Activated CD4-positive, alpha-beta T cell treated with anti-CD3 and anti-CD28 coated beads for 48 hours (primary cell): ENCODE data around the gene WASHC4.
A peak's percentile ranks its signal among the peaks of the same experiment; 100 is the strongest.
"Not testable (repeated sequence)": the region's sequence is repeated elsewhere in the genome, so short reads cannot be mapped to it uniquely, and the experiment has no call there.

Experiments used
- DNase-seq: peaks from one replicate; pipeline ENCODE4 v3.0.0-alpha.2; 2020

Gene WASHC4

DNA sequence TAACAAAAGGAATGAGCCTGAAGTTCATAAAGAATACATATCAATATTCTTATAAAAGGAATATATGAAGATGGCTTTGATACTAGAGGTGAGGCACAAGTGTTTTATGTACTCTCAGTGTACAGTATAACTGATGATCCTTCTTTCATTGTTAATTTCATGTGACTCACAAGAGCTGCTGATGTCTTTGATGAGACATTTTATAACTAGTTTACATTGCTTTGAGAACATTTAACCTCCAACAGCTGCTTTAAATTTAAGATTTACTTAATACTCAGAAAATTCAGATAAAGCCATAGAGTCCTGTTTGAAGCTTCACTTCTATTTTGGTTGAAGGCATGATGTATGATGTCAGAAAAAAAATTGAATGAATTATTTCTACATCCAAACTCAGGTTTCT lies 59.8 kb downstream of the WASHC4 start:
- no peak for DNase-seq

GRCh38 chr12:105168006-105168405 lies 60.5 kb downstream of the WASHC4 start:
- DNase-seq: no peak

DNA sequence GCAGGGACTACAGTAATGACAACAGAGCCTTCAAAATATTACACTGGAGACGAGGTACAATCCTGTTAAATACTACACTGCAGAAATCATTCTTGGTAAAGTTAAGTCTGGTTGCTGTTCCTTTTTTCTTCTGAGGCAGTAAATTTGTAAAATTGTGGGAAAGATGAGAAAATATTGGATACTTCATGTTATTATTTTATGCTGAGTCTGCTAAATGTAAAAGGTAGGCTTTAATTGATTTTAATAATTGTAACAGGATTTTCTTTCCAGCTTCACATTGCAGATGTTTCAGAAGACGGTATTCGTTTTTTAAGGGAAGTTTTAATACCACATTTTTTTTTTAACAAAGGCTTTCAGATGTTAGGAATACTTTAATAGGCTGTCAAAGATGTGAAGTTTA lies 62.6 kb downstream of the WASHC4 start:
- DNase-seq: no peak

GRCh38 chr12:105171691-105172436 lies 64.3 kb downstream of the WASHC4 start:
- DNase-seq: no peak

DNA sequence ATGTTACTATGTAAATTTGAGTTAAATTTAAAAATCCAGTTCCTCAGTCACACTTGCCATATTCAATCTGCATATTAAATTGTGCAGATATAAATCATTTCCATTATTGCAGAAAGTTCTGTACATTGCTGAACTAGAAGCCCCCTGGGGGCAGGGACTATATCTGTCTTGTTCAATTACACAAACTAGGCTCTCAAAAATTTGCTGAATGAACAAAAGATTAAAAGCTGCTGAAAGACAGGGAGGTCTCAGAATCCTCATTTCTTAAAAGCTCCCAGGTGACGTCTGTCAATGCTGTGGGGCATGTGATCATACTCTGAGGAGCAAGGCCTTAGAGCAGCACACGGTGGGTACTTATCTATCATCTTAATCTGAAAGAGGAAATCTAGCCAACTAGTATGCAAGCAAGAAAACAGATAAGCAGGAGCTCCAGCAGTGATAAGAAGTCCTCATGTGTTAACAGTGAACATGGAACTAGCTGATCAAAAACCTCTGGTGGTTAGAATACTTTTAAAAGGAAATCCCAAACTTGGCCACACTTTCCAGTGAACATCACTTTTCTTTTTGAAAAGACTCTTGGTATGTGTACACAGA lies 68.0 kb downstream of the WASHC4 start:
- no peak for DNase-seq

DNA sequence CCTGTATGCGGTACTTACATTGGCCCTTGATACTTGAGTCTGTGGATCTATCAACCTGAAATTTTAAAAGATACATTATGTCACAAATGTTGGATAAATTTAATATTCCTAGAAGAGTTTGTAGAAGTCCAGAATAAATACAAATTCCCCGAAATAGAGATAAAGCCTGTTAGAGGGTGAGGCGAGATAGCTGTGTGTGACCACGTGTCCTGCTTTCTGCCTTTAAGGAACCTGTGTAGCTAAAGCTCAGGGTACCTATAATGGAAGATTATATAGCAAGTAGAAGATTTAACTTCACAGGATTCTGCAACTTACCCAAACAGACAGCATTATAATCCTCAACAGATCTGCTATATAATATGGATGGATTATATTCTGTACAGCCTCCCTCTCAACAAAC lies 69.7 kb downstream of the WASHC4 start:
- no peak for DNase-seq

- DNase-seq: not testable (repeated sequence)
Measured at GRCh38 chr12:105179114-105179513, 71.6 kb downstream of the WASHC4 start.

DNA sequence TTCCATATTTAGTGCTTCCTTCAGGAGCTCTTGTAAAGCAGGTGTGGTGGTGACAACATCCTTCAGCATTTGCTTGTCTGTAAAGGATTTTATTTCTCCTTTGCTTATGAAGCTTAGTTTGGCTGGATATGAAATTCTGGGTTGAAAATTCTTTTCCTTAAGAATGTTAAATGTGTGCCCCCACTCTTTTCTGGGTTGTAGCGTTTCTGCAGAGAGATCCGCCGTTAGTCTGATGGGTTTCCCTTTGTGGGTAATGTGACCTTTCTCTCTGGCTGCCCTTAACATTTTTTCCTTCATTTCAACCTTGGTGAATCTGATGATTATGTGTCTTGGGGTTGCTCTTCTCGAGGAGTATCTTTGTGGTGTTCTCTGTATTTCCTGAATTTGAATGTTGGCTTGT lies 75.9 kb downstream of the WASHC4 start:
- not testable (repeated sequence) for DNase-seq

DNA sequence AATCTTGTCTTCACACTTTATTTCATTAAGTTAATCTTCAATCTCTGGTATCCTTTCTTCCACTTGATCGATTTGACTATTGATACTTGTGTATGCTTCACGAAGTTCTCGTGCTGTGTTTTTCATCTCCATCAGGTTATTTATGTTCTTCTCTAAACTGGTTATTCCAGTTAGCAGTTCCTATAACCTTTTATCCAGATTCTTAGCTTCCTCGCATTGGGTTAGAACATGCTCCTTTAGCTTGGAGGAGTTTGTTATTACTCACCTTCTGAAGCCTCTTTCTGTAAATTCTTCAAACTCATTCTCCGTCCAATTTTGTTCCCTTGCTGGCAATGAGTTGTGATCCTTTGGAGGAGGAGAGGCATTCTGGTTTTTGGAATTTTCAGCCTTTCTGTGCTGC lies 76.4 kb downstream of the WASHC4 start:
- DNase-seq: not testable (repeated sequence)

DNA sequence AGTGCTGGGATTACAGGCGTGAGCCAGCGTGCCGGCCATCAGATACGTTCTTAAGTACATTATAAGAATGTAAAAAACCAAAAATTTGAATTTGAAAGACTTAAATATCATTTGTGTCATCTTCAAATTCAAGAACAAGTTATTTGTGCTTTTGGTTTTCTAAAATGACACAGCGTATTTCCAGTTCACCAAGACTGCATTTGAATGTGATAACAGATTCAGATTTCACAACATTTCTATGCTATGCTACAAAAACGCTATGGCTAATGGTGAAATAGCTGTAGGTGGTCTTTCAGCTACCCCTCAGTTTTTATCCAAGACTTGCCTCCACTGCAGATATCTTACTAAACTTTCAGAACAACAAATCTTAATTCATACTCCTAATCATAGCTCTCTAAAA lies 81.8 kb downstream of the WASHC4 start:
- DNase-seq: no peak

DNA sequence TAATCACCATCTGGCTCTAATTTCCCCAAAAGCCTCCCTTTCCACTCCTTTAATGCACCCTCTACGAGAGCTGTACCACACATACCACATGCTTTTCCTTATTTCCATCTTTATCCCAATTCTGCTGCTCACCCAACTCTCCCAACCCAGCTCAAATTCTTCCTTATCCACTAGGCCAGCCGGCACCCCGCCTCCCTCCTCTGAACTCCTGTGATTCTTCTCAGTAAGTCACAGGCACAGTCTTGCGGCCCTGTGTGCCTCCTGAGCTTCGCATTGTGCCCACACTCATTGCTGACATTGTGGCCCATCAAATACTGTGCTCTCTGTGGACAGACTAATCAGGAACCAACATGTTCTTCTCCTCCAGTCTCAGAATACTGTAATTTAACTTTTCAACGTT lies 83.0 kb downstream of the WASHC4 start:
- DNase-seq: no peak

DNA sequence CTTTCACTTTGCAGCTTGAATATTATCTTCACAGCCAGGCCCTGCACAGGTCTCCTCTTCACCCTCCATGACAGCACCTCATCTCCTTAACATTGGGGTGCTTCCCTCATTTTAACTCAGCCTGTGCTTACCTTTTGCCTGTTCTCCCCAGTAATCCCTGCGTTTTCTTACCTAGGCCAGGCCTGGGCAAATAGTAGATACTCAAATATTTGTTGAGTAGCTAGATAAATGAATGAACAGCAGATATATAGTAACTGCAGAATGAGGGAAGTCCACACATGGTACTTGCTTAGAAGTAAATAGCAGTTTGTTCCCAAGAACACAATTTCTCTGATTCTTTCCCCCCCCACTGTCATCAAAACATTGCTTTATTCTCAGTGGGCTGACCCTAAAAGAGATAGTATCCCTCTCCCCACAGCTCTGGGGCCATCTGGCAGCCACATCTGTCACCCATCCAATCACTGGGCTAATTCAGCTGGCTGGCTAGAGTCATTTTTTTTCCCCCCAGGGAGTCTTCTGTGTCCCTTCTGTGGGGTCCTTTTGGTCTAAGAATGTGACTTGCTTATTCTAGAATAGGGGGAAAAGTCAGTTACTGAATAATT lies 85.2 kb downstream of the WASHC4 start:
- DNase-seq: no peak

- no peak for DNase-seq
Measured at GRCh38 chr12:105194947-105195346, 87.4 kb downstream of the WASHC4 start.

DNA sequence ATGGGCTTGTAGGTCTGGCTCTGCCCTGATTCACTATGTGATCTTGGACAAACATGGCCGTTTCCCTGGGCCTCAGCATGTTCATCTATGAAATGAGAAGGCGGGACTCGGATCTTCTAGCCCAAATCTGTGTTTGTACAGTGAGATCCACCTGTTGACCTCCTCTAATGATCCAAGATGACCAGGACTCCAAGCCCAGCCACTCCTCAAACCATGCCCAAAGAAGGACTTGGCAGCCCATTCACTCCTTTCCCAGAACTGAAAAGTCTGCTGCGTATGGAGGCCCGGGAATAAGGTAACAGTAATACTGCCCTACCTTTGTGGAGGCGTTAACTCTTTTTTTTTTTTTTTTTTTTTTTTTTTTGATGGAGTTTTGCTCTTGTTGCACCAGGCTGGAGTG lies 88.6 kb downstream of the WASHC4 start:
- no peak for DNase-seq

DNA sequence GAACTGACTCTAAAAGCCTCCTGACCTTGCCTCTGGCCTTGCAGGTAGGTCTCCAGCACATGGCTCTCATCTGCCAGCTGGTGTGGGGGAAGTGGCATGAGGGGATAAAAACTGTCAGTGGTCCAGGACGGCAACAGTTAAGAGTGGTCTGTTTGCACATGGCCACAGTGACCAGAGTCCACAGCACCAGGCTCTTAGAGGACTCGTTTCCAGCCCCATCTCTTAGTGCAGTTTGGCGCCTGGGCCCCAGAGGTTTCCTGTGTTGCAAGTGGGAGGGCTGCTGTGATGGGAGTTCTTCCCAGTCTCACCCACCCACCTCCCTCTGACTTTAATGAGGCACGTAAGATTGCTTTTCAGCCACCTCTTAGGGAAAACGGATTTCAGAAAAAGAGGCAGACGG lies 91.4 kb downstream of the WASHC4 start:
- DNase-seq: no peak

DNA sequence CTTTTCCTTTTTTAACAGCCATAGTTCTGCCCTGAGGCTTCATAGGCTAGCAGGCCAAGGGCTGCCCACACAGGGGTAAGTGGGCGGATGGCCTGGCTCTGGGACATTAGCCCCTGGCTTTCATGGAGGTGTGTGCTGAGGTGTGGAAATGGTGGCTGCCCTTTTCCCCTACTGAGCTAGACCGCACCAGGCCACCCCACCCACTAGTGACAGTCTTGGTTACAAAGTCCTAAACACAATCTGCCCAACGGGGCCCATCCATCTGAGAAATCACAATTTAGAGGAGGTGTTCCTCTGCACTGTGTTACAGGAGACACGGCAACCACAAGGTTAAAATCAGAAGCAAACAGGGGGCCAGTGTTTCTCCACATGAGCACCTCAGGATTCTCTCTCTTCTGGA lies 92.9 kb downstream of the WASHC4 start:
- no peak for DNase-seq

- no peak for DNase-seq
Measured at GRCh38 chr12:105201299-105201698, 93.8 kb downstream of the WASHC4 start.

DNA sequence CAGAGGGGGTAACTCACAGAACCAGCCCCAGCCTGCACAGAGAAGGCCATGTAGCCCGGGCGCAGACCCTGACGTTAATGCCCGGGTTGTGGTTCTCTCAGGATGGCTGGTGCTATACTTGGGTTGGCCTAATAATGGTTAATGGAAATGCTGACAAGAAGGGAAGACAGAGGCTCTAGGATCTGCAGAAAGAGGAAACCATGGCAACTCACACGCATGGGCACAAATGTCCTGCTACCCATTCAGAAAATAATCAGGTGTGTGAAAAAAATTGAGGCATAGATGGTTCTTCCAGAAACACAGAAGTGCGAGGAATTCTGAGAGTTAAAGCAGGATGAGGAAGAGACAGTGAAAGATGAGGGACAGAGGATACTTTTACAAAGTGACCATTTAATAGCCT lies 94.7 kb downstream of the WASHC4 start:
- DNase-seq: no peak

- DNase-seq: no peak
Measured at GRCh38 chr12:105204127-105204526, 96.6 kb downstream of the WASHC4 start.

GRCh38 chr12:105204916-105205315 lies 97.4 kb downstream of the WASHC4 start:
- peak; percentile 64 for DNase-seq

- DNase-seq: no peak
Measured at GRCh38 chr12:105205322-105206048, 98.0 kb downstream of the WASHC4 start.

DNA sequence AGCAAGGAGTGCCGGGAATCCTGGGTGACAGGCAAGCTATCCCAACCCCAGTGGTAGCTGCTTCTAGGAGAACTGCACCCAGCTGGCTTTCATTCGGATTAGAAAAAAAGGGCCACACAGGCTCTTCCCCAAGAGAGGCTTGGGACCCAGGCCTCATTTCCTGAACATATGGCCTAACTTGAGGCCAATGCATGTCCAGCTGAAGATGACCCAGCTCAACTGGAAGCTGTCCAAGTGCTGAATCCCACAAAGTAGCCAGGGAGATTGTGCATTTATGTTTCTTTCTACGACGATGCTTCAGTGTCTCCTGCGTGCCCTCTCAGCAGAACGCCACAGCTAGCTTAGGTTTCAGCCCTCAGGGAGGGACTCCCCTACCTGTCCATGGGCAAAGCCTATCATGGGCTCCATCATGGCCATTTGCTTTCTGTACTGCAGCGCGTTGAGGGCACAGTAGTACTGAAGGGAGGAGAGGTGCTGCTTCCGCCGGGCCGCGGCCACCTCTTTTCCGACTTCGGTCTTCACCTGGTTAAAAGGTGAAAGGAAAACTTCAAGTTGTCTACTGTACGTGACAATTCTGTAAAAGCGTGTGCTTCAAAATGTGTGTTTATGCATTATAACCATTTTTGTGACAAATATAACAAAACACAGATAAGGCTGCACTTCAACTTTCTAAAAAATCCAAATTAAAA lies 99.3 kb downstream of the WASHC4 start:
- no peak for DNase-seq

GRCh38 chr12:105209091-105209490 lies 101.6 kb downstream of the WASHC4 start:
- DNase-seq: no peak
